Calu3 (cell line): ENCODE measurements around the gene HMGCS1. TPM values are rescaled to one million over a fixed set of nuclear protein-coding genes. Genes with fewer than 3 reads are reported as not detected.

Source experiments
- Bru-seq: library from RNA; stranded (reverse); fragments of 400-500 nt; gene quantifications from one replicate; lab custom pipeline; 2021; lab: Mats Ljungman, UMichigan
- BruChase-seq, 2 experiments: library from RNA; stranded (reverse); fragments of 400-500 nt; gene quantifications; one replicate each; lab custom pipeline; 2021; lab: Mats Ljungman, UMichigan
- BruUV-seq: library from RNA; stranded (reverse); fragments of 400-500 nt; replicated peaks from 2 replicates; lab custom pipeline; 2021; lab: Mats Ljungman, UMichigan
- CTCF ChIA-PET: fragments of 300-600 bp; sonication (Branson Sonifier 250); formaldehyde crosslinking; loops from one replicate; lab custom pipeline; 2022; ENCODE audit warnings: antibody characterized with exemption; lab: Charles Lee
- DNase-seq: peaks from one replicate; pipeline ENCODE4 v3.0.0; 2022
- H3K27ac Mint-ChIP-seq: one replicate; pipeline ENCODE4 v1.8.0; 2022; ENCODE audit warnings: mixed read lengths; ENCODE audit not compliant: unreplicated experiment
- H3K27me3 Mint-ChIP-seq: one replicate; pipeline ENCODE4 v1.8.0; 2022; ENCODE audit warnings: mixed read lengths; ENCODE audit not compliant: unreplicated experiment
- H3K36me3 Mint-ChIP-seq: one replicate; pipeline ENCODE4 v1.8.0; 2022; ENCODE audit warnings: mild to moderate bottlenecking, moderate library complexity, mixed read lengths; ENCODE audit not compliant: insufficient read depth, unreplicated experiment
- H3K4me1 Mint-ChIP-seq: one replicate; pipeline ENCODE4 v1.8.0; 2022; ENCODE audit warnings: mild to moderate bottlenecking, low read depth, mixed read lengths; ENCODE audit not compliant: unreplicated experiment
- H3K4me3 Mint-ChIP-seq: one replicate; pipeline ENCODE4 v1.8.0; 2022; ENCODE audit warnings: mild to moderate bottlenecking, low read depth, moderate library complexity, mixed read lengths; ENCODE audit not compliant: unreplicated experiment
- H3K9me3 Mint-ChIP-seq: one replicate; pipeline ENCODE4 v1.8.0; 2022; ENCODE audit warnings: low read depth, mixed read lengths; ENCODE audit not compliant: unreplicated experiment
- intact Hi-C: fragments of 100-400 bp; cut with micrococcal nuclease; formaldehyde crosslinking; loops from one replicate; pipeline ENCODE4 v1.10.0; 2022; ENCODE audit not compliant: unreplicated experiment
- long read RNA-seq: library from polyadenylated mRNA; stranded (forward); transcript quantifications from one replicate; pipeline ENCODE4 v2.0.0, GENCODE V29; 2022
- total RNA-seq: library from RNA; stranded (reverse); gene quantifications from 2 replicates; pipeline ENCODE4 v1.2.3, GENCODE V29; 2022
- TF ChIP-seq, protein P1 (sequence below): fragments of 200-600 bp; IDR thresholded peaks from one replicate; pipeline ENCODE4 v1.8.0; 2022; ENCODE audit warnings: antibody characterized with exemption; ENCODE audit not compliant: unreplicated experiment

HMGCS1 gene
- total RNA-seq (249 and 263 TPM in 2 replicates), Bru-seq, nascent RNA (percentile 99 among the genes with signal in this experiment), BruChase-seq, experiment 1, labeled RNA remaining after a 6-hour chase (percentile 98 among the genes with signal in this experiment), BruChase-seq, experiment 2, labeled RNA remaining after a 2-hour chase (percentile 99 among the genes with signal in this experiment)
- long read RNA-seq, transcript HMGCS1-201 (11 exons, 3,506 nt) = major isoform, 5 of 65 reads
- long read RNA-seq, partial matches to known transcripts = 53 of 65 reads
- long read RNA-seq, other reads (novel, unspliced or antisense) = 5 of 65 reads

- H3K4me1 Mint-ChIP-seq = peaks cover 31% of the 10 kb centered on the region
- CTCF ChIA-PET = interaction anchor here (0.7 to 2.4 kb wide), 9 partner anchors 10 to 1944 kb away, joined by 3 to 17 read pairs (median 4); partner anchors contain the start of gene TMEM267
- no peaks in the 10 kb centered on the region for H3K27me3 Mint-ChIP-seq
- H3K4me3 Mint-ChIP-seq = peak within 1 kb of the TSS; percentile 99
- peak; percentile 99 for DNase-seq
- TF ChIP-seq, protein P1, sequence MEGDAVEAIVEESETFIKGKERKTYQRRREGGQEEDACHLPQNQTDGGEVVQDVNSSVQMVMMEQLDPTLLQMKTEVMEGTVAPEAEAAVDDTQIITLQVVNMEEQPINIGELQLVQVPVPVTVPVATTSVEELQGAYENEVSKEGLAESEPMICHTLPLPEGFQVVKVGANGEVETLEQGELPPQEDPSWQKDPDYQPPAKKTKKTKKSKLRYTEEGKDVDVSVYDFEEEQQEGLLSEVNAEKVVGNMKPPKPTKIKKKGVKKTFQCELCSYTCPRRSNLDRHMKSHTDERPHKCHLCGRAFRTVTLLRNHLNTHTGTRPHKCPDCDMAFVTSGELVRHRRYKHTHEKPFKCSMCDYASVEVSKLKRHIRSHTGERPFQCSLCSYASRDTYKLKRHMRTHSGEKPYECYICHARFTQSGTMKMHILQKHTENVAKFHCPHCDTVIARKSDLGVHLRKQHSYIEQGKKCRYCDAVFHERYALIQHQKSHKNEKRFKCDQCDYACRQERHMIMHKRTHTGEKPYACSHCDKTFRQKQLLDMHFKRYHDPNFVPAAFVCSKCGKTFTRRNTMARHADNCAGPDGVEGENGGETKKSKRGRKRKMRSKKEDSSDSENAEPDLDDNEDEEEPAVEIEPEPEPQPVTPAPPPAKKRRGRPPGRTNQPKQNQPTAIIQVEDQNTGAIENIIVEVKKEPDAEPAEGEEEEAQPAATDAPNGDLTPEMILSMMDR = no peak
- no TSS peak for BruUV-seq
- H3K36me3 Mint-ChIP-seq = peaks cover 74% of the 10 kb centered on the region
- intact Hi-C loops = loop anchor here (2.0 kb wide), 1 partner anchor 172 kb away; no protein-coding TSS in a partner anchor
- H3K27ac Mint-ChIP-seq = peak within 1 kb of the TSS; percentile 98
- no peaks in the 10 kb centered on the region for H3K9me3 Mint-ChIP-seq
Observed at GRCh38 chr5:43313035-43313853, at the start of gene HMGCS1. Gene HMGCS1, minus strand, starts transcription at chr5:43313412. Its CDS starts 14,447 bp downstream, at chr5:43298965.

DNA sequence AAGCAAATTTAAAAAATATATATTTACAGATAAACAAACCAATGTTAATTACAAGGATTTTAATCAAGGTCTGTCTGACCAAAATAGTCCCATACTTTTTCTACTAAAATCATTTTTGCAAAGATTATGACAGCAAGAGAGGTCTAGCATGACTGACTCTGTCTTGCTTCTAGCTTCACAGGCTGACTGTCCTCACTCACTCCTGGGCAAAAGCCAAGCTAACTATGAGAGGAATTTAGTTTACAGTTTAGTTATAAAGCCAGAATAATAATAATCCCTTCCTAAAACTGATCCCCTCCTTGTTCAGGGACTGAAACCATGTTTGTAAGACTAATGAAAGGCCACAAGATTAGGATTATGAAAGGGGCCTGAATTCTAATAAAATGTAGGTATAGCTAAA, 45.5 kb upstream of the HMGCS1 start:
- Mint-ChIP-seq H3K4me1 (peaks cover 8% of the 10 kb centered on the region), H3K27me3 (no peaks in the 10 kb centered on the region), H3K9me3 (peaks cover 5% of the 10 kb centered on the region), H3K27ac (no peak overlapping the region), H3K36me3 (no peaks in the 10 kb centered on the region), H3K4me3 (no peak overlapping the region)
- intact Hi-C loops = no loop called here
- TF ChIP-seq, protein P1 = no peak
- DNase-seq = no peak
- CTCF ChIA-PET = interaction anchor here (0.6 kb wide), 1 partner anchor 41 kb away, joined by 3 read pairs; no protein-coding TSS in a partner anchor
- no TSS peak for BruUV-seq

DNA sequence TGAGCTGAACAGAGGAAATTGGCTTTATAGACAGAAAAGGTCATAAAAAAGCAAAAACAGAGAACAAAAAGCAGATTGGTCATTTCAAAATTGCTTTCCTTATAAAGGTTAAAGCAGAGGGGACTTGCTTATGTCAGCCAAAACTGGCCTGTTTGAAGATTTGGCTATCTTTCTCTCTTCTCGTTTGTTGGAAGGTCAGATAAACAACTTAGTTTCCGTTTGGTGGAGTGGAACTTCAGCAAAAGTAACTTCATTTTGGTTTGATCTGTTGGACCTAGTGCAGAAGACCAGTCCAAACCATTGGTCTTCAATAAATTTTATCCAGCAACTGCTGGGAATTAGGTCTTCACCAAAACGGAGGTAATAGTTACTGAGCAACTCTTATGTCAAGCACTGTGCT, 45.1 kb upstream of the HMGCS1 start:
- no peaks in the 10 kb centered on the region for H3K27me3 Mint-ChIP-seq
- peaks cover 8% of the 10 kb centered on the region for H3K4me1 Mint-ChIP-seq
- no peak overlapping the region for H3K27ac Mint-ChIP-seq
- CTCF ChIA-PET = interaction anchor here (0.6 kb wide), 1 partner anchor 41 kb away, joined by 3 read pairs; no protein-coding TSS in a partner anchor
- H3K4me3 Mint-ChIP-seq = no peak overlapping the region
- no TSS peak for BruUV-seq
- no peak for DNase-seq
- H3K9me3 Mint-ChIP-seq = peaks cover 5% of the 10 kb centered on the region
- intact Hi-C loops = no loop called here
- TF ChIP-seq, protein P1 = no peak
- H3K36me3 Mint-ChIP-seq = no peaks in the 10 kb centered on the region

- H3K9me3 Mint-ChIP-seq = peaks cover 5% of the 10 kb centered on the region
- CTCF ChIA-PET = no interaction called here
- no peaks in the 10 kb centered on the region for H3K27me3 Mint-ChIP-seq
- DNase-seq = no peak
- intact Hi-C loops = no loop called here
- H3K36me3 Mint-ChIP-seq = no peaks in the 10 kb centered on the region
- H3K4me1 Mint-ChIP-seq = peaks cover 8% of the 10 kb centered on the region
- H3K27ac Mint-ChIP-seq = no peak overlapping the region
- H3K4me3 Mint-ChIP-seq = no peak overlapping the region
- BruUV-seq = no TSS peak
- TF ChIP-seq, protein P1 = no peak
Observed at GRCh38 chr5:43357878-43358281, 44.7 kb upstream of the HMGCS1 start.
